ENCODE measurements around the gene TEX52.

- TF ChIP-seq, protein P1, sequence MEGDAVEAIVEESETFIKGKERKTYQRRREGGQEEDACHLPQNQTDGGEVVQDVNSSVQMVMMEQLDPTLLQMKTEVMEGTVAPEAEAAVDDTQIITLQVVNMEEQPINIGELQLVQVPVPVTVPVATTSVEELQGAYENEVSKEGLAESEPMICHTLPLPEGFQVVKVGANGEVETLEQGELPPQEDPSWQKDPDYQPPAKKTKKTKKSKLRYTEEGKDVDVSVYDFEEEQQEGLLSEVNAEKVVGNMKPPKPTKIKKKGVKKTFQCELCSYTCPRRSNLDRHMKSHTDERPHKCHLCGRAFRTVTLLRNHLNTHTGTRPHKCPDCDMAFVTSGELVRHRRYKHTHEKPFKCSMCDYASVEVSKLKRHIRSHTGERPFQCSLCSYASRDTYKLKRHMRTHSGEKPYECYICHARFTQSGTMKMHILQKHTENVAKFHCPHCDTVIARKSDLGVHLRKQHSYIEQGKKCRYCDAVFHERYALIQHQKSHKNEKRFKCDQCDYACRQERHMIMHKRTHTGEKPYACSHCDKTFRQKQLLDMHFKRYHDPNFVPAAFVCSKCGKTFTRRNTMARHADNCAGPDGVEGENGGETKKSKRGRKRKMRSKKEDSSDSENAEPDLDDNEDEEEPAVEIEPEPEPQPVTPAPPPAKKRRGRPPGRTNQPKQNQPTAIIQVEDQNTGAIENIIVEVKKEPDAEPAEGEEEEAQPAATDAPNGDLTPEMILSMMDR (conservative IDR thresholded peaks at IDR 0.05; ENCODE audit: low read length): no peak
- TF ChIP-seq EZH2phosphoT487 (IDR thresholded peaks at IDR 0.05; ENCODE audit: borderline replicate concordance, low read depth, low read length): no peak
Measured at GRCh38 chr12:2841056-2841650, 15.7 kb downstream of the TEX52 start.

All from OCI-LY7 (cell line).